HCT116 (cell line): ENCODE measurements around the gene CXXC5. TPM values are rescaled to one million over a fixed set of nuclear protein-coding genes. Genes with fewer than 3 reads are reported as not detected.

Source experiments
- ATAC-seq: fragments of 200-7000 bp; cut with Tn5 transposase; 2 replicates; pipeline ENCODE4 v1.9.1; 2020; ENCODE audit warnings: mild to moderate bottlenecking, moderate library complexity
- BruUV-seq: library from RNA; stranded (reverse); fragments of 400-500 nt; replicated peaks from 2 replicates; lab custom pipeline; 2021; lab: Mats Ljungman, UMichigan
- CTCF ChIA-PET: fragments of 300-600 bp; sonication (Branson Sonifier 250); formaldehyde crosslinking; loops from one replicate; lab custom pipeline; 2021; ENCODE audit warnings: antibody characterized with exemption; lab: Charles Lee
- POLR2A ChIA-PET: fragments of 300-600, 350-600 bp; sonication (Branson Sonifier 250); formaldehyde crosslinking; loops from one replicate; lab custom pipeline; 2021; ENCODE audit warnings: antibody characterized with exemption; lab: Charles Lee
- RAD21 ChIA-PET, 2 experiments: fragments of 300-600 bp; sonication (Branson Sonifier 250); formaldehyde crosslinking; loops; one replicate each; lab custom pipeline; 2023; ENCODE audit warnings: low total read pairs in 2 of 2; ENCODE audit not compliant: uncharacterized antibody in 2 of 2, unreplicated experiment in 2 of 2, low non-redundant PET in 1 of 2; lab: Charles Lee
- DNase-seq: peaks from one replicate; pipeline ENCODE4 v3.0.0-alpha.2; 2010; ENCODE audit warnings: low read depth, low spot score
- H2AFZ ChIP-seq: fragments of 200-600 bp; shearing (Covaris generic), sonication (generic); 2 replicates; pipeline ENCODE4 v1.6.1; 2017; ENCODE audit warnings: low read depth, mixed run types, mixed read lengths, antibody characterized with exemption, low read length; ENCODE audit not compliant: poor library complexity, severe bottlenecking
- H3K27ac ChIP-seq: 2 replicates; pipeline ENCODE4 v1.5.1; 2012; ENCODE audit warnings: low read depth, low read length
- H3K27me3 ChIP-seq: fragments of 200-600 bp; sonication (generic); 2 replicates; pipeline ENCODE4 v1.6.1; 2016; ENCODE audit warnings: mixed run types, low read length, mixed read lengths; ENCODE audit not compliant: insufficient read depth
- H3K36me3 ChIP-seq, 2 experiments: fragments of 200-500 bp in 1 of 2; fragments of 200-600 bp in 1 of 2; sonication (Bioruptor generic) in 1 of 2; sonication (generic) in 1 of 2; 2 replicates each; pipeline versions ENCODE4 v1.5.1 to v1.6.1; 2014 to 2016; ENCODE audit warnings: low read length in 2 of 2, inconsistent platforms in 1 of 2, mixed read lengths in 1 of 2, mixed run types in 1 of 2; ENCODE audit not compliant: insufficient read depth in 2 of 2, control insufficient read depth in 1 of 2
- H3K4me1 ChIP-seq, 2 experiments: fragments of 200-600 bp in 1 of 2; sonication (generic) in 1 of 2; 2 replicates each; pipeline versions ENCODE4 v1.5.1 to v1.6.1; 2012 to 2017; ENCODE audit warnings: low read length in 2 of 2, inconsistent platforms in 1 of 2, mild to moderate bottlenecking in 1 of 2, mixed read lengths in 1 of 2, mixed run types in 1 of 2, moderate library complexity in 1 of 2; ENCODE audit not compliant: insufficient read depth in 2 of 2, control insufficient read depth in 1 of 2
- H3K4me2 ChIP-seq: fragments of 200-600 bp; sonication (generic); 2 replicates; pipeline ENCODE4 v1.6.1; 2017; ENCODE audit warnings: mixed run types, low read length, mixed read lengths
- H3K4me3 ChIP-seq, 2 experiments: fragments of 200-600 bp in 1 of 2; sonication (generic) in 1 of 2; replicated peaks in 1 of 2; 2 replicates each; pipeline ENCODE4 v1.5.1; 2011 to 2016; ENCODE audit warnings: low read length in 2 of 2, control low read depth in 1 of 2, low read depth in 1 of 2, mild to moderate bottlenecking in 1 of 2, mixed read lengths in 1 of 2, mixed run types in 1 of 2
- H3K79me2 ChIP-seq: fragments of 200-600 bp; sonication (generic); 2 replicates; pipeline ENCODE4 v1.6.1; 2017; ENCODE audit warnings: mild to moderate bottlenecking, mixed run types, low read length, moderate library complexity, mixed read lengths; ENCODE audit not compliant: insufficient read depth
- H3K9ac ChIP-seq: fragments of 200-600 bp; sonication (generic); 2 replicates; pipeline ENCODE4 v1.6.1; 2016; ENCODE audit warnings: low read length, mixed read lengths
- H3K9me2 ChIP-seq: fragments of 200-600 bp; sonication (generic), shearing (Covaris generic); 2 replicates; pipeline ENCODE4 v1.6.1; 2017; ENCODE audit warnings: mixed run types, mild to moderate bottlenecking, moderate library complexity; ENCODE audit not compliant: insufficient read depth
- H3K9me3 ChIP-seq, 2 experiments: fragments of 200-500 bp in 1 of 2; fragments of 200-600 bp in 1 of 2; sonication (Bioruptor generic) in 1 of 2; sonication (generic) in 1 of 2; 2 replicates each; pipeline ENCODE4 v1.6.1; 2014 to 2017; ENCODE audit warnings: low read length in 2 of 2, mixed read lengths in 2 of 2, inconsistent platforms in 1 of 2, low read depth in 1 of 2, mild to moderate bottlenecking in 1 of 2, mixed run types in 1 of 2, moderate library complexity in 1 of 2; ENCODE audit not compliant: control insufficient read depth in 1 of 2, insufficient read depth in 1 of 2
- H4K20me1 ChIP-seq: fragments of 200-600 bp; sonication (generic), shearing (Covaris generic); 2 replicates; pipeline ENCODE4 v1.6.1; 2017; ENCODE audit warnings: mixed run types, mild to moderate bottlenecking, moderate library complexity; ENCODE audit not compliant: insufficient read depth
- CBX3 ChIP-seq: IDR thresholded peaks from 2 replicates; pipeline ENCODE4 v1.6.1; 2012; ENCODE audit warnings: low read depth
- POLR2AphosphoS5 ChIP-seq: IDR thresholded peaks from 2 replicates; pipeline ENCODE4 v1.6.1; 2011; ENCODE audit warnings: mild to moderate bottlenecking, low read depth, low read length, moderate library complexity
- RAD21 ChIP-seq: IDR thresholded peaks from 2 replicates; pipeline ENCODE4 v1.6.1; 2012; ENCODE audit warnings: low read depth, mild to moderate bottlenecking
- SIN3A ChIP-seq: IDR thresholded peaks from 2 replicates; pipeline ENCODE4 v1.6.1; 2012; ENCODE audit warnings: low read depth
- YY1 ChIP-seq: IDR thresholded peaks from 2 replicates; pipeline ENCODE4 v1.6.1; 2011; ENCODE audit warnings: low read length, low read depth, moderate library complexity, mild to moderate bottlenecking; ENCODE audit not compliant: insufficient replicate concordance; ENCODE audit errors: extremely low read depth
- ZBTB33 ChIP-seq: IDR thresholded peaks from 2 replicates; pipeline ENCODE4 v1.6.1; 2011; ENCODE audit warnings: mild to moderate bottlenecking, low read length, moderate library complexity; ENCODE audit not compliant: insufficient replicate concordance; ENCODE audit errors: extremely low read depth
- ZFX ChIP-seq: fragments of 450-650 bp; IDR thresholded peaks from 2 replicates; pipeline ENCODE4 v1.6.1; 2017
- intact Hi-C: fragments of 100-400 bp; cut with micrococcal nuclease; formaldehyde crosslinking; loops from 2 replicates; pipeline ENCODE4 v1.10.0; 2022
- total RNA-seq: library from RNA; stranded (reverse); gene quantifications from one replicate; pipeline ENCODE4 v1.2.1, GENCODE V29; 2021; ENCODE audit not compliant: unreplicated experiment

Gene CXXC5
- total RNA-seq, 1 experiment from 2014 or later: 43.1 TPM

GRCh38 chr5:139658928-139659667 is 10.9 kb downstream of the CXXC5 start:
- intact Hi-C loops: no loop called here
- no TSS peak for BruUV-seq
- Histone ChIP-seq H3K4me3 (peak overlapping the region; percentile 42 to 56), H3K27ac (peak overlapping the region; percentile 97), H3K36me3 (no peaks in the 10 kb centered on the region), H3K4me2 (peak overlapping the region; percentile 76), H3K9me2 (no peaks in the 10 kb centered on the region), H4K20me1 (no peaks in the 10 kb centered on the region), H3K79me2 (peaks cover 92% of the 10 kb centered on the region), H3K4me1 (peaks cover 83 to 98% of the 10 kb centered on the region in 2 experiments), H3K9me3 (no peaks in the 10 kb centered on the region), H2AFZ (no peak overlapping the region), H3K27me3 (no peaks in the 10 kb centered on the region), H3K9ac (peak overlapping the region; percentile 55)
- TF ChIP-seq SIN3A (no peak), CBX3 (no peak), RAD21 (no peak), POLR2AphosphoS5 (no peak), YY1 (no peak), ZBTB33 (no peak), ZFX (no peak; the same call in 1 of the 2 replicates)
- ChIA-PET RAD21 (interaction anchor here in 1 of 2 experiments (1.4 kb wide), 1 partner anchor 106 kb away, joined by 3 read pairs; no protein-coding TSS in a partner anchor), POLR2A (interaction anchor here (1.6 to 4.8 kb wide), 2 partner anchors 8 to 11 kb away, joined by 4 to 36 read pairs; partner anchors contain the start of gene CXXC5), CTCF (interaction anchor here (1.0 to 2.4 kb wide), 7 partner anchors 11 to 26 kb away, joined by 3 to 12 read pairs (median 9); partner anchors contain the start of gene CXXC5)
- peak; percentile 28 for ATAC-seq
- no peak for DNase-seq
